ENCODE data around the gene KIF20A.

- TF ChIP-seq EZH2 (IDR thresholded peaks at IDR 0.05; ENCODE audit: borderline replicate concordance, low read length), result no peak
- no peak for TF ChIP-seq CTCF (conservative IDR thresholded peaks at IDR 0.05 in 1 of 2, IDR thresholded peaks at IDR 0.05 in 1 of 2; ENCODE audit: extremely low read depth in 1 of 2, insufficient read depth in 1 of 2, low read depth in 1 of 2, low read length in 2 of 2)
Observed at GRCh38 chr5:138148811-138149210, 30.1 kb upstream of the KIF20A start.
